ENCODE data around the gene HOXD8.

DNA sequence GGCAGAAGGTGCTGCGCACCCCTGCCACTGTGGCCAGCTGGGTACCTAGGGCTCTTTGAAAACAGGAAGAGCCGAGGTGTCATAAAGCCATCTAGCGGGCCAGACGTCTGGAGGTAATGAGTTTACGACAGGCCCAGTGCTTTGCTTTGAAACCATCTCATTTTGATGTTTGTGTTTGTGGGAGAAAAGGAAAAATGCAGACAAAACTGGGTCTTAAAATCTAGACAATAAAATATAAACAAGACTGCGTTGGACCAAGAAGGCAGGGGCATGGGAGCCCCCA is 3.8 kb upstream of the HOXD8 start:
- TF ChIP-seq CTCF (IDR thresholded peaks at IDR 0.05 in 2 of 3, conservative IDR thresholded peaks at IDR 0.05 in 1 of 3; ENCODE audit: control insufficient read depth in 2 of 3, extremely low read depth in 1 of 3, insufficient read depth in 1 of 3, low read depth in 3 of 3, low read length in 3 of 3), result no peak
- no peak for TF ChIP-seq EZH2 (IDR thresholded peaks at IDR 0.05; ENCODE audit: borderline replicate concordance, control insufficient read depth, low read depth, low read length)
- TF ChIP-seq POLR2A (IDR thresholded peaks at IDR 0.05; ENCODE audit: low read depth, low read length), result no peak
